ENCODE data around the gene GNG7. TPM values are rescaled to one million over a fixed set of nuclear protein-coding genes. Genes with fewer than 3 reads are reported as not detected.
"Not testable (repeated sequence)": the region's sequence is repeated elsewhere in the genome, so short reads cannot be mapped to it uniquely, and the experiment has no call there.

Gene GNG7
- polyA plus RNA-seq, 4 donors = 0.99 to 3.5 (median 2.6) TPM; not detected in 1

- peaks cover 0 to 20% of the 10 kb centered on the region in 2 donors for H3K9me3 ChIP-seq (ENCODE audit: control insufficient read depth in 2 of 2, insufficient read depth in 1 of 2, low read depth in 1 of 2, low read length in 1 of 2)
- no peak for FAIRE-seq
- no peaks in the 10 kb centered on the region for H3K36me3 ChIP-seq (ENCODE audit: control insufficient read depth in 3 of 3, insufficient read depth in 2 of 3, low read depth in 1 of 3, low read length in 3 of 3)
- no peak overlapping the region for H3K4me3 ChIP-seq (ENCODE audit: low read depth in 1 of 3, low read length in 3 of 3)
- H3K4me1 ChIP-seq (ENCODE audit: control insufficient read depth in 3 of 3, insufficient read depth in 2 of 3, low read depth in 1 of 3, low read length in 2 of 3) = no peaks in the 10 kb centered on the region
- H3K27ac ChIP-seq (ENCODE audit: low read depth in 1 of 3, low read length in 2 of 3) = no peak overlapping the region
- 85 to 87% (median 87%) methylated on average over 21 of the region's 21 CpGs for WGBS, 3 donors
- DNase-seq = no peak
- no peaks in the 10 kb centered on the region for H3K27me3 ChIP-seq (ENCODE audit: control insufficient read depth in 3 of 3, insufficient read depth in 3 of 3, low read length in 3 of 3)
These were observed 132.7 kb downstream of the GNG7 start for GRCh38 chr19:2569596-2570465.

- Histone ChIP-seq H3K36me3 (ENCODE audit: control insufficient read depth in 3 of 3, insufficient read depth in 2 of 3, low read depth in 1 of 3, low read length in 3 of 3) (no peaks in the 10 kb centered on the region), H3K27me3 (ENCODE audit: control insufficient read depth in 3 of 3, insufficient read depth in 3 of 3, low read length in 3 of 3) (peaks cover 0 to 2% (median 0%) of the 10 kb centered on the region in 3 donors), H3K4me3 (ENCODE audit: low read depth in 1 of 3, low read length in 3 of 3) (no peak overlapping the region), H3K4me1 (ENCODE audit: control insufficient read depth in 3 of 3, insufficient read depth in 2 of 3, low read depth in 1 of 3, low read length in 2 of 3) (no peaks in the 10 kb centered on the region), H3K27ac (ENCODE audit: low read depth in 1 of 3, low read length in 2 of 3) (no peak overlapping the region), H3K9me3 (ENCODE audit: control insufficient read depth in 2 of 2, insufficient read depth in 1 of 2, low read depth in 1 of 2, low read length in 1 of 2) (peaks cover 0 to 16% of the 10 kb centered on the region in 2 donors)
- 70 to 75% (median 73%) methylated on average over 6 of the region's 6 CpGs for WGBS, 3 donors
- no peak for DNase-seq
- no peak for FAIRE-seq
These were observed 134.5 kb downstream of the GNG7 start for GRCh38 chr19:2567996-2568395.

GRCh38 chr19:2567580-2567979 is 134.9 kb downstream of the GNG7 start:
- Histone ChIP-seq H3K27ac (ENCODE audit: low read depth in 1 of 3, low read length in 2 of 3) (no peak overlapping the region), H3K4me3 (ENCODE audit: low read depth in 1 of 3, low read length in 3 of 3) (no peak overlapping the region), H3K36me3 (ENCODE audit: control insufficient read depth in 3 of 3, insufficient read depth in 2 of 3, low read depth in 1 of 3, low read length in 3 of 3) (no peaks in the 10 kb centered on the region), H3K9me3 (ENCODE audit: control insufficient read depth in 2 of 2, insufficient read depth in 1 of 2, low read depth in 1 of 2, low read length in 1 of 2) (peaks cover 0 to 16% of the 10 kb centered on the region in 2 donors), H3K4me1 (ENCODE audit: control insufficient read depth in 3 of 3, insufficient read depth in 2 of 3, low read depth in 1 of 3, low read length in 2 of 3) (no peaks in the 10 kb centered on the region), H3K27me3 (ENCODE audit: control insufficient read depth in 3 of 3, insufficient read depth in 3 of 3, low read length in 3 of 3) (peaks cover 0 to 2% (median 0%) of the 10 kb centered on the region in 3 donors)
- DNase-seq (peak in 1 of 2 donors; percentile 66), FAIRE-seq (no peak)
- WGBS, 3 donors = 54 to 66% (median 57%) methylated on average over 17 of the region's 17 CpGs

GRCh38 chr19:2563546-2563945 is 138.9 kb downstream of the GNG7 start:
- not testable (repeated sequence) for FAIRE-seq; DNase-seq; H3K36me3 ChIP-seq (ENCODE audit: control insufficient read depth in 3 of 3, insufficient read depth in 2 of 3, low read depth in 1 of 3, low read length in 3 of 3); H3K27me3 ChIP-seq (ENCODE audit: control insufficient read depth in 3 of 3, insufficient read depth in 3 of 3, low read length in 3 of 3); H3K4me1 ChIP-seq (ENCODE audit: control insufficient read depth in 3 of 3, insufficient read depth in 2 of 3, low read depth in 1 of 3, low read length in 2 of 3); H3K4me3 ChIP-seq (ENCODE audit: low read depth in 1 of 3, low read length in 3 of 3); H3K9me3 ChIP-seq (ENCODE audit: control insufficient read depth in 2 of 2, insufficient read depth in 1 of 2, low read depth in 1 of 2, low read length in 1 of 2); H3K27ac ChIP-seq (ENCODE audit: low read depth in 1 of 3, low read length in 2 of 3)
- WGBS, 3 donors = 84 to 86% (median 85%) methylated on average over 9 of the region's 9 CpGs

- Histone ChIP-seq H3K9me3 (ENCODE audit: control insufficient read depth in 2 of 2, insufficient read depth in 1 of 2, low read depth in 1 of 2, low read length in 1 of 2) (no peaks in the 10 kb centered on the region), H3K4me1 (ENCODE audit: control insufficient read depth in 3 of 3, insufficient read depth in 2 of 3, low read depth in 1 of 3, low read length in 2 of 3) (no peaks in the 10 kb centered on the region), H3K4me3 (ENCODE audit: low read depth in 1 of 3, low read length in 3 of 3) (peak overlapping the region in 2 of 3 donors; percentile 20 to 27), H3K36me3 (ENCODE audit: control insufficient read depth in 3 of 3, insufficient read depth in 2 of 3, low read depth in 1 of 3, low read length in 3 of 3) (no peaks in the 10 kb centered on the region), H3K27me3 (ENCODE audit: control insufficient read depth in 3 of 3, insufficient read depth in 3 of 3, low read length in 3 of 3) (peaks cover 0 to 4% (median 0%) of the 10 kb centered on the region in 3 donors), H3K27ac (ENCODE audit: low read depth in 1 of 3, low read length in 2 of 3) (peak overlapping the region in 1 of 3 donors; percentile 58)
- 35 to 55% (median 39%) methylated on average over 14 of the region's 14 CpGs for WGBS, 3 donors
- FAIRE-seq (no peak), DNase-seq (peak in 1 of 2 donors; percentile 25)
These were observed 140.6 kb downstream of the GNG7 start for GRCh38 chr19:2561895-2562294.

GRCh38 chr19:2561221-2561620 is 141.3 kb downstream of the GNG7 start:
- Histone ChIP-seq H3K4me3 (ENCODE audit: low read depth in 1 of 3, low read length in 3 of 3) (no peak overlapping the region), H3K27ac (ENCODE audit: low read depth in 1 of 3, low read length in 2 of 3) (no peak overlapping the region), H3K9me3 (ENCODE audit: control insufficient read depth in 2 of 2, insufficient read depth in 1 of 2, low read depth in 1 of 2, low read length in 1 of 2) (no peaks in the 10 kb centered on the region), H3K27me3 (ENCODE audit: control insufficient read depth in 3 of 3, insufficient read depth in 3 of 3, low read length in 3 of 3) (peaks cover 0 to 4% (median 0%) of the 10 kb centered on the region in 3 donors), H3K4me1 (ENCODE audit: control insufficient read depth in 3 of 3, insufficient read depth in 2 of 3, low read depth in 1 of 3, low read length in 2 of 3) (no peaks in the 10 kb centered on the region), H3K36me3 (ENCODE audit: control insufficient read depth in 3 of 3, insufficient read depth in 2 of 3, low read depth in 1 of 3, low read length in 3 of 3) (no peaks in the 10 kb centered on the region)
- no peak for DNase-seq
- WGBS, 3 donors = 82 to 85% (median 85%) methylated on average over 5 of the region's 5 CpGs
- FAIRE-seq = no peak

GRCh38 chr19:2560369-2560768 is 142.1 kb downstream of the GNG7 start:
- no peaks in the 10 kb centered on the region for H3K9me3 ChIP-seq (ENCODE audit: control insufficient read depth in 2 of 2, insufficient read depth in 1 of 2, low read depth in 1 of 2, low read length in 1 of 2)
- peaks cover 0 to 4% (median 0%) of the 10 kb centered on the region in 3 donors for H3K27me3 ChIP-seq (ENCODE audit: control insufficient read depth in 3 of 3, insufficient read depth in 3 of 3, low read length in 3 of 3)
- DNase-seq = no peak
- no peaks in the 10 kb centered on the region for H3K36me3 ChIP-seq (ENCODE audit: control insufficient read depth in 3 of 3, insufficient read depth in 2 of 3, low read depth in 1 of 3, low read length in 3 of 3)
- FAIRE-seq = no peak
- H3K4me1 ChIP-seq (ENCODE audit: control insufficient read depth in 3 of 3, insufficient read depth in 2 of 3, low read depth in 1 of 3, low read length in 2 of 3) = no peaks in the 10 kb centered on the region
- H3K4me3 ChIP-seq (ENCODE audit: low read depth in 1 of 3, low read length in 3 of 3) = no peak overlapping the region
- no peak overlapping the region for H3K27ac ChIP-seq (ENCODE audit: low read depth in 1 of 3, low read length in 2 of 3)
- WGBS, 3 donors = 90 to 94% (median 93%) methylated on average over 12 to 13 of the region's 13 CpGs

GRCh38 chr19:2558543-2558942 is 144.0 kb downstream of the GNG7 start:
- no peak for DNase-seq
- WGBS, 3 donors = 97 to 98% (median 98%) methylated on average over 2 of the region's 2 CpGs

More at GRCh38 chr19:2558543-2558942, 144.0 kb downstream of the GNG7 start:
- no peak for FAIRE-seq
- H3K4me1 ChIP-seq (ENCODE audit: control insufficient read depth in 3 of 3, insufficient read depth in 2 of 3, low read depth in 1 of 3, low read length in 2 of 3) = no peaks in the 10 kb centered on the region
- no peaks in the 10 kb centered on the region for H3K36me3 ChIP-seq (ENCODE audit: control insufficient read depth in 3 of 3, insufficient read depth in 2 of 3, low read depth in 1 of 3, low read length in 3 of 3)
- H3K27me3 ChIP-seq (ENCODE audit: control insufficient read depth in 3 of 3, insufficient read depth in 3 of 3, low read length in 3 of 3) = peaks cover 0 to 2% (median 0%) of the 10 kb centered on the region in 3 donors
- H3K9me3 ChIP-seq (ENCODE audit: control insufficient read depth in 2 of 2, insufficient read depth in 1 of 2, low read depth in 1 of 2, low read length in 1 of 2) = no peaks in the 10 kb centered on the region
- H3K27ac ChIP-seq (ENCODE audit: low read depth in 1 of 3, low read length in 2 of 3) = no peak overlapping the region
- no peak overlapping the region for H3K4me3 ChIP-seq (ENCODE audit: low read depth in 1 of 3, low read length in 3 of 3)

Data from small intestine (tissue), 7 donors.